Right lobe of liver (tissue), 4 donors: ENCODE results near the gene ZNF784.

Experiments used
- CTCF ChIP-seq, 4 donors: fragments of 200-600 bp in 3 of 4; fragments of 450-650 bp in 1 of 4; IDR thresholded peaks; one replicate each; pipeline versions ENCODE4 v1.5.1 to v1.8.0; 2016 to 2022; ENCODE audit warnings: antibody characterized with exemption in 4 of 4, mild to moderate bottlenecking in 2 of 4
- POLR2A ChIP-seq: fragments of 450-650 bp; IDR thresholded peaks from one replicate; pipeline ENCODE4 v1.6.1; 2017; ENCODE audit warnings: antibody characterized with exemption, mild to moderate bottlenecking
- donor health status: DM: no; HTN: no; CAD: no.
- donor health status: DM: no; HTN: no; CAD: no.
- donor health status: DM: no; HTN: yes; CAD: no.

GRCh38 chr19:55626350-55626749, 2.0 kb upstream of the ZNF784 start:
- TF ChIP-seq CTCF (IDR thresholded peaks at IDR 0.05), result no peak
- no peak for TF ChIP-seq POLR2A
